Uterus (tissue), 2 donors: ENCODE measurements around the gene OR2C1.

ENCODE experiments used
- CTCF ChIP-seq, 4 experiments: fragments of 200-600 bp in 2 of 4; fragments of 450-650 bp in 2 of 4; sonication (generic) in 2 of 4; IDR thresholded peaks; one replicate each; pipeline ENCODE4 v1.5.1; 2016 to 2019; ENCODE audit warnings: antibody characterized with exemption in 4 of 4, mild to moderate bottlenecking in 2 of 4, moderate library complexity in 1 of 4
- POLR2A ChIP-seq, 2 donors: fragments of 450-650 bp; IDR thresholded peaks; one replicate each; pipeline ENCODE4 v1.6.1; 2016; ENCODE audit warnings: antibody characterized with exemption in 2 of 2, mild to moderate bottlenecking in 1 of 2, moderate library complexity in 1 of 2

- no peak for TF ChIP-seq CTCF (IDR thresholded peaks at IDR 0.05)
- no peak for TF ChIP-seq POLR2A (IDR thresholded peaks at IDR 0.05)
These were observed 44.7 kb downstream of the OR2C1 start for GRCh38 chr16:3400446-3400778.
